ENCODE data around the gene TNFAIP8.

The TNFAIP8 gene

DNA sequence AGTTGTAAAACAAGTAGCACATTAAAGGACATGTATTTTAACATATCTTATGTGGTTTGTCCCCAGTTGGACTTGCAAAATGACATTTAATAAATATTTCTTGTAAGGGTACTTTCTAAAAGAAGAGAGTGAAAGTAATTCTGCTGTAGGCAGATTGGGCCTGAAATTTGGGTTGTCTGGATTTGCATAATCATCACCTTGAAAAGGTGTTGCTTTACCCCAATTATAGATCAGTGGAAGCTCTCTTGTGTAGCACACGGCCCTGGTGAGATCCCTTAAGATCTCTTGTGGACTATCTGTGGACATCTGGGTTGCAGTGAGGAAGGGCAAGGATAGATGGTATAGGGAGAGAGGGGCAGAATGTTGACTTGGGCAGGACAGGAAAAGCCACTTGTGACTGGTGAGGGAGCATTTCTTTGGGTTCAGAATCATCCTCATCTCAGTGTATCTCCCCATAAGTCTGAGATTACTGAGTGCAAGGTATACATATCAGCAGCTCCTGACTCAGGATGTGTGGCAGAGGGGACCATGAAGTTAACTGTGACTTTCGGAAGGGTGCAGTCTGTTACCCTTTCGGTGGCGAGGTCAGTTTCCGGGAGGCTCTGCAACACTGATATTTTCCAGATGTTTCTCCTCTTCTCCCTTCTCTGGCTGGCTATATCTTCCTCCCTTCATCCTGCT, 2.0 kb upstream of the TNFAIP8 start:
- no peak for DNase-seq

DNA sequence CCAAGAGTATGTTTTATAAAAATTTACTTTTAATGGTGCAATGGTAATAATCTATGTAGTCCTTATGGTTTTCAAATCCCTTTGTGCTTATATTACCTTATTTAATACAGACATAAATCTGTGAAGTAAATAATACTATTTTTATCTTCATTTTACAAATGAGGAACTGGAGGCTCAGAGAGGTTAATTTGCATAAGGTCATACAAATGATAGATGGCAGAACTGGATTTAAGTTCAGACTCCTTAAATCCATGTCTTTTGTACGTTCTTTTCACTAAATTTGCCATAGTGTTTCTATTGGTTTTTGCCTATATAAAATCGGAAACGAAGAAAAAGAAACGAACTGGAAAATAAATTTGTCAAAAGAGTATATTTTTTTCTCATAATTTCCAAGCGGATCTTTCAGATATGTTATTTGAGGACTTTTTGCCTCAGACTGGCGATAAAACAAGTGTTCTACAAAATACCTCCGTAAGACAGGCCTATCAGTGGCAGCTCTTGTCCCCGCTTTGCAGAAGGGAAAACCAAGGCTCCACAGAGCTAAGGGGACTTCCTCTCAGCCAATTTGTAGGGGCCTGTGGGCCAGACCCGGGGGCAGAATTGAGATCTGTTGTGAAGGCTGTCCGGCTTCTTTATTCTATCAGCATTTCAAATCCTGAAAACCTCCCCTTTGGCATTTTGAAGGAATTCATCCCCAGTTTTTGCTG, 1.1 kb upstream of the TNFAIP8 start:
- no peak for DNase-seq

GRCh38 chr5:119355244-119355638, 578 bp upstream of the TNFAIP8 start:
- no peak for DNase-seq

GRCh38 chr5:119356612-119357188, 881 bp downstream of the TNFAIP8 start:
- DNase-seq = peak; percentile 24

GRCh38 chr5:119357270-119357669, 1.5 kb downstream of the TNFAIP8 start:
- DNase-seq = no peak

DNA sequence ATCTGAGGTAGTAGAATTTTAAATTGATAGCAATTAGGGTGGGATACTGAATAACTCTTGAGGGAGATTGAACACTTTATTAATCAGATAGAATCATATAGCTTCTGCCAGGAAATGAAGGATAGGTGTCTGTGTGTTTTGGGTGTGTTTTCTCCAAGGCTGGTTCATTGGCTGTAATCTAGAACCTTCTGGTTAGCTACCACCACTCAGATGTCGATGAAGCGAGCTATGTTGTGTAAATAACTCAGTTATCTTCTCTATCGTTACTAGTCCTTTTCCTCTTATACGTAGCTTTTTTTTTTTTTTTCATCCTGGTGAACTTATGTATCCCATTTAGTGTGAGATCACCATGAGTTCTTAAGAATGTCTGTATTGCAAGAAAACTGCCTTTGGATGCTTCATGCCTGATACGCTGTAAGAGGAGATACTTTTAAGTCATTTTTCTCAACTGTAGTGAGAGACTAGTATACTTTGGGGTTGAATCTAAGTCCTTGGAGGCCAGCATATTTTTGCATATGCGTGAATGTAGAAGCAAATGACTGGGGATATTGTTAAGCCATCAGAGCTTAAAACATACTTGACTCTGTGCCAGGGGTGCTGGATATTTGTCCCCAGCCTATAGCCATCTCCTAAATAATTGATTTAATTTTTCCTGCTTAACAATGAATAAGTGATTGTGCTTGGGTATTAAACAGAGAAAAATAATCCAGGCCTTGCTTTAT, 2.1 kb downstream of the TNFAIP8 start:
- no peak for DNase-seq

GRCh38 chr5:119358530-119358900, 2.7 kb downstream of the TNFAIP8 start:
- no peak for DNase-seq

DNA sequence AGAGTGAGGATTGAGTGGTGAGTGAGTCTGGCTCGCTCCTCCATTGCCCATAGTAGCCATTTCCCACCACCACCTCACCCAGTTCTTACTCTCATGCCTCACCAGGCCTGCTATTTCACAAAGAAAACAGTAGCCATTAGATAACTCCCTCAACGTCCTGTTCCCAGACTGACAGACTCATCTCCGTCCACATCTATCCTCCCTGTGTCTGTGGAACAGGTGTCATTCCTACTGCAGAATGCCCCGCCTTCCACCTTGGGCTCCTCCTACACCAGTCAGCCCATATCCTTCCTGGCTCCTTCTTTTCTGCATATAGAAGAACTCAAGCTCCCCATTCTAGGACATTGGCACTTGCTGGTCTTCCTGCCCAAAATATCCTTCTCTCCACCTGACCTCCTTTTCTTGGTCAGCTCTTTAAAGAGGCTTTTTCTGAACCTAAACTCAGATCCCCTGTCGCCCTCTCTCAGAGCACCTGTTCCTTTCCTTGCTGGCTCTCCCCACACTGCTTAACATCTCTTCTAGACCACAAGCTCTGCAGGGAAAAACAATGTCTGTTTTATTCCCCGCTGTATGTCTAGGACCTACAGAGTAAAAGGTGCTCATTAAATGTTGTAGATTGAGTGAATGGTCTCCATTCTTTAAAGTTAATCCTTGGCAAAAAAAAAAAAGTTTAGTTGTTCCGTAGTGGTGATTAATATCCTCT, 3.2 kb downstream of the TNFAIP8 start:
- no peak for DNase-seq

GRCh38 chr5:119359737-119360413, 4.1 kb downstream of the TNFAIP8 start:
- DNase-seq = no peak

GRCh38 chr5:119360905-119361593, 5.2 kb downstream of the TNFAIP8 start:
- no peak for DNase-seq

DNA sequence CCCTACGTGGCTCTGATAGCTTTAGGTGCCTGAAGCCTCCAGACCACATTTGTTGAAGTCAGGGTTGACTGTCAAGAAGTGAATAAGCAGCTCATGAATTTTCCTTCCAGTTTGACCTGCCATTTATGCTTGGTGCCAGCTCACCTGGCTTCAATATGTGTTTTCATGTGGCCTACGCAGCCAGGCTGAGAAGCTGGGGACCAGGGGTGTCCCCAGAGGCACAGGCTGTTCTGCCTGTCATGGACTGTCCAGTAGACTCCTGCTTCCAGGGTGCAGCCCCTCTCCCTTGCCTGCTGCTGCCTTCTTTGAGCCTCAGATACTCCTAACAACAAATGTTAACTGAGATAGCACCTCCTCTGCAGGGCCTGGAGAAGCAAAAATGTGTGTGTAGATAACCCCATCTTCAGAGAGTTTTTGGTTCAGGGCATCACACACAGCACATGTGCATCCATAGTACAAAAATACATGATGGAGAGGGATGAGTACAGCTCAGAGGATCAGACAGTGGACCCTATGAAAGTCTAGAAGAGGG, 5.8 kb downstream of the TNFAIP8 start:
- DNase-seq = no peak

- DNase-seq = no peak
Observed at GRCh38 chr5:119362714-119363113, 6.9 kb downstream of the TNFAIP8 start.

DNA sequence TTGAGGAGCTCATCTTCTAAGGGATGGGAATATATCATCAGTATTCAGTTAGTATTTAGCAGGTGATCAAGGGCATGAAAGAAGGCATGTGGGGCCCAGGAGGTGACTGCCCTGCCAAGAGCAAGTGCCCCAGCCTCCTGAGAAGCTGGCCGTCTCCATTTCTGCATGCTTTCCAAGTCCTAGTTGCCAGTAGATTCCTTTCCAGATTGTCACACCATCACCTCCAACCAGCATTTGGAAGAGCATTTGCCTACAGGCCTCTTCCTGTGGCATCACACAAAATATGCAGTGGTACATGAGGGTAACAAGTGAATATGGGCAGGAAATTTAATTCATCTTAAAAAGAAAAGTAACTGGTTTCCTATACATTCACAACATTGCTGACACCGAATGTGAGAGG, 7.5 kb downstream of the TNFAIP8 start:
- no peak for DNase-seq

- DNase-seq = no peak
Observed at GRCh38 chr5:119363936-119364335, 8.1 kb downstream of the TNFAIP8 start.

GRCh38 chr5:119365847-119366539, 10.2 kb downstream of the TNFAIP8 start:
- DNase-seq = no peak

DNA sequence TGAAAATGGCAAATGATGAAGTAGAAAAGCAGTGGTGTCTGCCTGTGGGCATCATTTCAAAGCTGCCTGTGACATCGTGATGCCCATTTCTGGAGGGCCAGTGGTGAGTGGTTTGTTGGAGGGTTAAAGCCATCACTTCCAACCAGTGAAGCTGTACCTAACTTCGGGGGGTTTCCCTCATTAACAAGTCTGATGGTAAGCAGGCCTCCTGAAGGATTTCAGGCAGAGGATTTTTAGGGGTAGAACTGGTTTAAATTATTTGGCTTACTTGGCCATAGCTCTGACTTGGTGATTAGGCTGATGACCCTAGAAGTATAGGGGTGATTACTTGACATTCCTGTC, 10.7 kb downstream of the TNFAIP8 start:
- no peak for DNase-seq

GRCh38 chr5:119367502-119368237, 11.9 kb downstream of the TNFAIP8 start:
- no peak for DNase-seq

GRCh38 chr5:119368238-119368630, 12.4 kb downstream of the TNFAIP8 start:
- DNase-seq = no peak

DNA sequence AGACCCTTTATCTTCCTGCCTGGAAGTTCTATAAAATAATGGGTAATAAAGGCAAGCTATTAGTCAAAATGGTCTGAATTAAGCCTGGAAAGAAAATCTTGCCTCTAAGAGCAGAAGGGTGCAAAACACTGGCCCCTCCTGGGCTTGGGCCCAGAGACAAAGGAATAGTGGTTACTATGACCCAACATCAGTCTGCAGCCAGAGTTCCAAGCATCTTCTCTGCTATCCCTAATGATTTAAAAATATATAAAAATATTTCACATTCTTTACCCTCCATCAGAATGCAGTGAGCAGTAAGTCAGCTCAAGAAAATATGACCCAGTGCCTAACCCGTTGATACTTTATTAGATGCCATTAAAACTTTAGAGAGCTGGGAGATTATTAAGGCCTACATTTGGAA, 14.7 kb downstream of the TNFAIP8 start:
- no peak for DNase-seq

DNA sequence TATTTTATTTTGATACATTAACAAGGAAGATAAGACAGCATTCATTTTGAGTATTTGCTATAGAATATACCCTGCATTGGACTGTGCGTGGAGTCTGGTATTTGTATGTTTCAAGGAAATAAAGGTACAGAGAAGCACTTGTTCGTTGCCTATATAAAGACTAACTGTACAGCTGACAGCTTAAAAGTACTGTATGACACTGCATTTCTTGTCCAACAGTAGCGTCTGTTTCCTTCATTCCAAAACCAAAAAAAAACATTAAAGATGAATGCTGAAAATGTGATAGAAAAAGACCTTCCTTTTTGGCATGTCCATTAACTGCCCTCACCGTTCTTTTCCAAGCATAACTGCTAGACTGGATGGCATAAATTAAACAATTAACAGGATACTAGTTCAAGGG, 15.3 kb downstream of the TNFAIP8 start:
- no peak for DNase-seq
